HepG2 (cell line): ENCODE data around the gene MCF2L. TPM values are rescaled to one million over a fixed set of nuclear protein-coding genes. Genes with fewer than 3 reads are reported as not detected.

Source experiments
- DR1 ChIP-seq: sonication (generic); formaldehyde crosslinking; IDR thresholded peaks from 2 replicates; pipeline ENCODE4 v1.8.0; 2021; ENCODE audit warnings: mild to moderate bottlenecking, missing genetic modification reagents, inconsistent platforms
- HIVEP1 ChIP-seq: sonication (generic); formaldehyde crosslinking; IDR thresholded peaks from 2 replicates; pipeline ENCODE4 v1.4.0; 2020; ENCODE audit warnings: mild to moderate bottlenecking, missing genetic modification reagents
- TCF7 ChIP-seq: sonication (generic); IDR thresholded peaks from 2 replicates; pipeline ENCODE4 v1.6.1; 2016; ENCODE audit warnings: antibody characterized with exemption, low read depth
- TMF1 ChIP-seq: sonication (generic); formaldehyde crosslinking; IDR thresholded peaks from 2 replicates; pipeline ENCODE4 v1.8.1; 2022; ENCODE audit warnings: low read depth, missing genetic modification reagents
- ZNF30 ChIP-seq: sonication (generic); formaldehyde crosslinking; IDR thresholded peaks from 2 replicates; pipeline ENCODE4 v1.5.0; 2020; ENCODE audit warnings: mild to moderate bottlenecking, missing genetic modification reagents
- ZNF883 ChIP-seq: sonication (generic); formaldehyde crosslinking; IDR thresholded peaks from 2 replicates; pipeline ENCODE4 v1.5.1; 2020; ENCODE audit warnings: mild to moderate bottlenecking, missing genetic modification reagents; ENCODE audit errors: not compliant biosample characterization
- polyA plus RNA-seq, 8 experiments: library from polyadenylated mRNA; depleted of rRNA in 3 of 8; stranded (reverse) in 7 of 8; unstranded in 1 of 8; fragments of >200 nt; fragmentation: Illumina TruSeq in 4 of 8; extraction: Trizol in 4 of 8; gene quantifications; 2 replicates each; pipeline versions ENCODE4 v1.2.1 to v1.2.3, GENCODE V29; 2011 to 2016; ENCODE audit warnings: low read depth in 4 of 8, missing spikeins in 1 of 8, mixed read lengths in 1 of 8; ENCODE audit not compliant: insufficient read depth in 1 of 8
- total RNA-seq, 5 experiments: library from RNA; depleted of rRNA; stranded (reverse); fragments of >200 nt; fragmentation: Illumina TruSeq; extraction: Trizol; gene quantifications; 2 replicates each; pipeline ENCODE4 v1.2.3, GENCODE V29; 2016; ENCODE audit warnings: low read depth in 1 of 5
- TF ChIP-seq, protein P1 (sequence below), 2 experiments: sonication (generic) in 1 of 2; formaldehyde crosslinking in 1 of 2; IDR thresholded peaks; 2 replicates each; pipeline versions ENCODE4 v1.5.1 to v1.6.1; 2011 to 2020; ENCODE audit warnings: borderline replicate concordance in 1 of 2, low read depth in 1 of 2, low read length in 1 of 2, mild to moderate bottlenecking in 1 of 2, missing genetic modification reagents in 1 of 2, moderate library complexity in 1 of 2
- TF ChIP-seq, protein P2 (sequence below): sonication (generic); formaldehyde crosslinking; IDR thresholded peaks from 2 replicates; pipeline ENCODE4 v1.4.0; 2020; ENCODE audit warnings: missing genetic modification reagents, borderline replicate concordance
- TF ChIP-seq, protein P3 (sequence below): sonication (generic); formaldehyde crosslinking; IDR thresholded peaks from 2 replicates; pipeline ENCODE4 v1.4.0; 2020; ENCODE audit warnings: missing genetic modification reagents
- TF ChIP-seq, protein P4 (sequence below): sonication (generic); formaldehyde crosslinking; IDR thresholded peaks from 2 replicates; pipeline ENCODE4 v1.4.0; 2020; ENCODE audit warnings: missing genetic modification reagents

MCF2L gene
- total and polyA plus RNA-seq, 2 of the 13 experiments (the other 11 are each of a cell fraction or from before 2014, with no cell fraction given) = 19.4 to 28.4 TPM

DNA sequence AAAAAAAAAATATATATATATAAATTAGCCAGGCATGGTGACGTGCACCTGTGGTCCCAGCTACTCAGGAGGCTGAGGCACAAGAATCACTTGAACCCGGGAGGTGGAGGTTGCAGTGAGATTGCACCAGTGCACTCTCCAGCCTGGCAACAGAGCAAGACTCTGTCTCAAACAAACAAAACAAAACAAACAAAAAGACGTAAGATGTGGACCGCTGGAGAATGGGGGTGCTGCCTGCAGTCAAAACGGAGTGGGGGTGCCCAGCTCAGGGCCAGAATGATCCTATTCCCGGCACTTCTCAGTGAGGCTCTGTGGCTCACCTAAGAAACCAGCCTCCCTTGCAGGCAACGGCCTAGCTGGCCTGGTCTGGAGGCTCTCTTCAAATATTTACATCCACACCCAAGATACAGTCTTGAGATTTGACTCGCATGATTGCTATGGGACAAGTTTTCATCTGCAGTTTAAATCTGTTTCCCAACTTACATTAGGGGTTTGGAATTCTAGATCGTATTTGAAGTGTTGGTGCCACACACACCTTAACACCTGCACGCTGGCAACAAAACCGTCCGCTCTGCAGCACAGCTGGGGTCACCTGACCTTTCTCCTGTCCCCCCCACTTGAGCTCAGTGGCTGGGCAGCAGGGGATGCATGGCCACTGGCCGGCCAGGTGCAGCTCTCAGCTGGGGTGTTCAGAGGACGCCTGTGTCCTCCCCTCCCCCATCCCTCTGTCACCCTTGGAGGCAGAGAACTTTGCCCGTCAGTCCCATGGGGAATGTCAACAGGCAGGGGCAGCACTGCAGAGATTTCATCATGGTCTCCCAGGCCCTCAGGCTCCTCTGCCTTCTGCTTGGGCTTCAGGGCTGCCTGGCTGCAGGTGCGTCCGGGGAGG lies 136.3 kb downstream of the MCF2L start, which contains the start of gene F7 (continued):
- TF ChIP-seq, protein P1, sequence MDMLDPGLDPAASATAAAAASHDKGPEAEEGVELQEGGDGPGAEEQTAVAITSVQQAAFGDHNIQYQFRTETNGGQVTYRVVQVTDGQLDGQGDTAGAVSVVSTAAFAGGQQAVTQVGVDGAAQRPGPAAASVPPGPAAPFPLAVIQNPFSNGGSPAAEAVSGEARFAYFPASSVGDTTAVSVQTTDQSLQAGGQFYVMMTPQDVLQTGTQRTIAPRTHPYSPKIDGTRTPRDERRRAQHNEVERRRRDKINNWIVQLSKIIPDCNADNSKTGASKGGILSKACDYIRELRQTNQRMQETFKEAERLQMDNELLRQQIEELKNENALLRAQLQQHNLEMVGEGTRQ (IDR thresholded peaks at IDR 0.05; ENCODE audit: low read depth, low read length) = no peak
- TF ChIP-seq, protein P1 (CRISPR knock-in tag; IDR thresholded peaks at IDR 0.05; ENCODE audit: borderline replicate concordance) = peak; percentile 81; the same call in 1 of the 2 replicates
- peak; percentile 48 for TF ChIP-seq ZNF883 (CRISPR knock-in tag)
- TF ChIP-seq, protein P2, sequence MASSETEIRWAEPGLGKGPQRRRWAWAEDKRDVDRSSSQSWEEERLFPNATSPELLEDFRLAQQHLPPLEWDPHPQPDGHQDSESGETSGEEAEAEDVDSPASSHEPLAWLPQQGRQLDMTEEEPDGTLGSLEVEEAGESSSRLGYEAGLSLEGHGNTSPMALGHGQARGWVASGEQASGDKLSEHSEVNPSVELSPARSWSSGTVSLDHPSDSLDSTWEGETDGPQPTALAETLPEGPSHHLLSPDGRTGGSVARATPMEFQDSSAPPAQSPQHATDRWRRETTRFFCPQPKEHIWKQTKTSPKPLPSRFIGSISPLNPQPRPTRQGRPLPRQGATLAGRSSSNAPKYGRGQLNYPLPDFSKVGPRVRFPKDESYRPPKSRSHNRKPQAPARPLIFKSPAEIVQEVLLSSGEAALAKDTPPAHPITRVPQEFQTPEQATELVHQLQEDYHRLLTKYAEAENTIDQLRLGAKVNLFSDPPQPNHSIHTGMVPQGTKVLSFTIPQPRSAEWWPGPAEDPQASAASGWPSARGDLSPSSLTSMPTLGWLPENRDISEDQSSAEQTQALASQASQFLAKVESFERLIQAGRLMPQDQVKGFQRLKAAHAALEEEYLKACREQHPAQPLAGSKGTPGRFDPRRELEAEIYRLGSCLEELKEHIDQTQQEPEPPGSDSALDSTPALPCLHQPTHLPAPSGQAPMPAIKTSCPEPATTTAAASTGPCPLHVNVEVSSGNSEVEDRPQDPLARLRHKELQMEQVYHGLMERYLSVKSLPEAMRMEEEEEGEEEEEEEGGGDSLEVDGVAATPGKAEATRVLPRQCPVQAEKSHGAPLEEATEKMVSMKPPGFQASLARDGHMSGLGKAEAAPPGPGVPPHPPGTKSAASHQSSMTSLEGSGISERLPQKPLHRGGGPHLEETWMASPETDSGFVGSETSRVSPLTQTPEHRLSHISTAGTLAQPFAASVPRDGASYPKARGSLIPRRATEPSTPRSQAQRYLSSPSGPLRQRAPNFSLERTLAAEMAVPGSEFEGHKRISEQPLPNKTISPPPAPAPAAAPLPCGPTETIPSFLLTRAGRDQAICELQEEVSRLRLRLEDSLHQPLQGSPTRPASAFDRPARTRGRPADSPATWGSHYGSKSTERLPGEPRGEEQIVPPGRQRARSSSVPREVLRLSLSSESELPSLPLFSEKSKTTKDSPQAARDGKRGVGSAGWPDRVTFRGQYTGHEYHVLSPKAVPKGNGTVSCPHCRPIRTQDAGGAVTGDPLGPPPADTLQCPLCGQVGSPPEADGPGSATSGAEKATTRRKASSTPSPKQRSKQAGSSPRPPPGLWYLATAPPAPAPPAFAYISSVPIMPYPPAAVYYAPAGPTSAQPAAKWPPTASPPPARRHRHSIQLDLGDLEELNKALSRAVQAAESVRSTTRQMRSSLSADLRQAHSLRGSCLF (CRISPR knock-in tag) = no peak
- TF ChIP-seq, protein P3, sequence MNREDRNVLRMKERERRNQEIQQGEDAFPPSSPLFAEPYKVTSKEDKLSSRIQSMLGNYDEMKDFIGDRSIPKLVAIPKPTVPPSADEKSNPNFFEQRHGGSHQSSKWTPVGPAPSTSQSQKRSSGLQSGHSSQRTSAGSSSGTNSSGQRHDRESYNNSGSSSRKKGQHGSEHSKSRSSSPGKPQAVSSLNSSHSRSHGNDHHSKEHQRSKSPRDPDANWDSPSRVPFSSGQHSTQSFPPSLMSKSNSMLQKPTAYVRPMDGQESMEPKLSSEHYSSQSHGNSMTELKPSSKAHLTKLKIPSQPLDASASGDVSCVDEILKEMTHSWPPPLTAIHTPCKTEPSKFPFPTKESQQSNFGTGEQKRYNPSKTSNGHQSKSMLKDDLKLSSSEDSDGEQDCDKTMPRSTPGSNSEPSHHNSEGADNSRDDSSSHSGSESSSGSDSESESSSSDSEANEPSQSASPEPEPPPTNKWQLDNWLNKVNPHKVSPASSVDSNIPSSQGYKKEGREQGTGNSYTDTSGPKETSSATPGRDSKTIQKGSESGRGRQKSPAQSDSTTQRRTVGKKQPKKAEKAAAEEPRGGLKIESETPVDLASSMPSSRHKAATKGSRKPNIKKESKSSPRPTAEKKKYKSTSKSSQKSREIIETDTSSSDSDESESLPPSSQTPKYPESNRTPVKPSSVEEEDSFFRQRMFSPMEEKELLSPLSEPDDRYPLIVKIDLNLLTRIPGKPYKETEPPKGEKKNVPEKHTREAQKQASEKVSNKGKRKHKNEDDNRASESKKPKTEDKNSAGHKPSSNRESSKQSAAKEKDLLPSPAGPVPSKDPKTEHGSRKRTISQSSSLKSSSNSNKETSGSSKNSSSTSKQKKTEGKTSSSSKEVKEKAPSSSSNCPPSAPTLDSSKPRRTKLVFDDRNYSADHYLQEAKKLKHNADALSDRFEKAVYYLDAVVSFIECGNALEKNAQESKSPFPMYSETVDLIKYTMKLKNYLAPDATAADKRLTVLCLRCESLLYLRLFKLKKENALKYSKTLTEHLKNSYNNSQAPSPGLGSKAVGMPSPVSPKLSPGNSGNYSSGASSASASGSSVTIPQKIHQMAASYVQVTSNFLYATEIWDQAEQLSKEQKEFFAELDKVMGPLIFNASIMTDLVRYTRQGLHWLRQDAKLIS = no peak
- TF ChIP-seq HIVEP1 = peak; percentile 69
- TF ChIP-seq, protein P4, sequence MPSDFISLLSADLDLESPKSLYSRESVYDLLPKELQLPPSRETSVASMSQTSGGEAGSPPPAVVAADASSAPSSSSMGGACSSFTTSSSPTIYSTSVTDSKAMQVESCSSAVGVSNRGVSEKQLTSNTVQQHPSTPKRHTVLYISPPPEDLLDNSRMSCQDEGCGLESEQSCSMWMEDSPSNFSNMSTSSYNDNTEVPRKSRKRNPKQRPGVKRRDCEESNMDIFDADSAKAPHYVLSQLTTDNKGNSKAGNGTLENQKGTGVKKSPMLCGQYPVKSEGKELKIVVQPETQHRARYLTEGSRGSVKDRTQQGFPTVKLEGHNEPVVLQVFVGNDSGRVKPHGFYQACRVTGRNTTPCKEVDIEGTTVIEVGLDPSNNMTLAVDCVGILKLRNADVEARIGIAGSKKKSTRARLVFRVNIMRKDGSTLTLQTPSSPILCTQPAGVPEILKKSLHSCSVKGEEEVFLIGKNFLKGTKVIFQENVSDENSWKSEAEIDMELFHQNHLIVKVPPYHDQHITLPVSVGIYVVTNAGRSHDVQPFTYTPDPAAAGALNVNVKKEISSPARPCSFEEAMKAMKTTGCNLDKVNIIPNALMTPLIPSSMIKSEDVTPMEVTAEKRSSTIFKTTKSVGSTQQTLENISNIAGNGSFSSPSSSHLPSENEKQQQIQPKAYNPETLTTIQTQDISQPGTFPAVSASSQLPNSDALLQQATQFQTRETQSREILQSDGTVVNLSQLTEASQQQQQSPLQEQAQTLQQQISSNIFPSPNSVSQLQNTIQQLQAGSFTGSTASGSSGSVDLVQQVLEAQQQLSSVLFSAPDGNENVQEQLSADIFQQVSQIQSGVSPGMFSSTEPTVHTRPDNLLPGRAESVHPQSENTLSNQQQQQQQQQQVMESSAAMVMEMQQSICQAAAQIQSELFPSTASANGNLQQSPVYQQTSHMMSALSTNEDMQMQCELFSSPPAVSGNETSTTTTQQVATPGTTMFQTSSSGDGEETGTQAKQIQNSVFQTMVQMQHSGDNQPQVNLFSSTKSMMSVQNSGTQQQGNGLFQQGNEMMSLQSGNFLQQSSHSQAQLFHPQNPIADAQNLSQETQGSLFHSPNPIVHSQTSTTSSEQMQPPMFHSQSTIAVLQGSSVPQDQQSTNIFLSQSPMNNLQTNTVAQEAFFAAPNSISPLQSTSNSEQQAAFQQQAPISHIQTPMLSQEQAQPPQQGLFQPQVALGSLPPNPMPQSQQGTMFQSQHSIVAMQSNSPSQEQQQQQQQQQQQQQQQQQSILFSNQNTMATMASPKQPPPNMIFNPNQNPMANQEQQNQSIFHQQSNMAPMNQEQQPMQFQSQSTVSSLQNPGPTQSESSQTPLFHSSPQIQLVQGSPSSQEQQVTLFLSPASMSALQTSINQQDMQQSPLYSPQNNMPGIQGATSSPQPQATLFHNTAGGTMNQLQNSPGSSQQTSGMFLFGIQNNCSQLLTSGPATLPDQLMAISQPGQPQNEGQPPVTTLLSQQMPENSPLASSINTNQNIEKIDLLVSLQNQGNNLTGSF (CRISPR knock-in tag) = no peak
- no peak for TF ChIP-seq TMF1
- TF ChIP-seq ZNF30 (CRISPR knock-in tag) = no peak
- no peak; the same call in 1 of the 2 replicates for TF ChIP-seq DR1 (CRISPR knock-in tag)
- TF ChIP-seq TCF7 = no peak; the same call in 1 of the 2 replicates
